Mesothelial cell of epicardium (in vitro differentiated cells): ENCODE measurements around the gene SLC35C1. TPM values are rescaled to one million over a fixed set of nuclear protein-coding genes. Genes with fewer than 3 reads are reported as not detected.

Experiments
- DNase-seq, 2 experiments: peaks; one replicate each; pipeline ENCODE4 v3.0.0; 2021; ENCODE audit warnings: low spot score in 2 of 2; ENCODE audit not compliant: unreplicated experiment in 2 of 2
- H3K27ac Mint-ChIP-seq: 2 replicates; pipeline ENCODE4 v1.8.0; 2021; ENCODE audit warnings: mixed read lengths
- H3K27me3 Mint-ChIP-seq: 2 replicates; pipeline ENCODE4 v1.8.0; 2021; ENCODE audit warnings: low read depth, mixed read lengths
- H3K36me3 Mint-ChIP-seq: 2 replicates; pipeline ENCODE4 v1.8.0; 2021; ENCODE audit warnings: mixed read lengths
- H3K4me1 Mint-ChIP-seq: 2 replicates; pipeline ENCODE4 v1.8.0; 2021; ENCODE audit warnings: mixed read lengths
- H3K4me3 Mint-ChIP-seq: 2 replicates; pipeline ENCODE4 v1.8.0; 2021; ENCODE audit warnings: mild to moderate bottlenecking, moderate library complexity, mixed read lengths
- H3K9me3 Mint-ChIP-seq: 2 replicates; pipeline ENCODE4 v1.8.0; 2021; ENCODE audit warnings: mixed read lengths
- total RNA-seq: library from RNA; stranded (reverse); gene quantifications from 3 replicates; pipeline ENCODE4 v1.2.1, GENCODE V29; 2021
- TF ChIP-seq, protein P1 (sequence below): fragments of 200-600 bp; sonication (generic); IDR thresholded peaks from one replicate; pipeline ENCODE4 v1.5.0; 2021; ENCODE audit warnings: antibody characterized with exemption; ENCODE audit not compliant: unreplicated experiment

The SLC35C1 gene
- total RNA-seq, 1 donor from 2014 or later, result 14.5 TPM

DNA sequence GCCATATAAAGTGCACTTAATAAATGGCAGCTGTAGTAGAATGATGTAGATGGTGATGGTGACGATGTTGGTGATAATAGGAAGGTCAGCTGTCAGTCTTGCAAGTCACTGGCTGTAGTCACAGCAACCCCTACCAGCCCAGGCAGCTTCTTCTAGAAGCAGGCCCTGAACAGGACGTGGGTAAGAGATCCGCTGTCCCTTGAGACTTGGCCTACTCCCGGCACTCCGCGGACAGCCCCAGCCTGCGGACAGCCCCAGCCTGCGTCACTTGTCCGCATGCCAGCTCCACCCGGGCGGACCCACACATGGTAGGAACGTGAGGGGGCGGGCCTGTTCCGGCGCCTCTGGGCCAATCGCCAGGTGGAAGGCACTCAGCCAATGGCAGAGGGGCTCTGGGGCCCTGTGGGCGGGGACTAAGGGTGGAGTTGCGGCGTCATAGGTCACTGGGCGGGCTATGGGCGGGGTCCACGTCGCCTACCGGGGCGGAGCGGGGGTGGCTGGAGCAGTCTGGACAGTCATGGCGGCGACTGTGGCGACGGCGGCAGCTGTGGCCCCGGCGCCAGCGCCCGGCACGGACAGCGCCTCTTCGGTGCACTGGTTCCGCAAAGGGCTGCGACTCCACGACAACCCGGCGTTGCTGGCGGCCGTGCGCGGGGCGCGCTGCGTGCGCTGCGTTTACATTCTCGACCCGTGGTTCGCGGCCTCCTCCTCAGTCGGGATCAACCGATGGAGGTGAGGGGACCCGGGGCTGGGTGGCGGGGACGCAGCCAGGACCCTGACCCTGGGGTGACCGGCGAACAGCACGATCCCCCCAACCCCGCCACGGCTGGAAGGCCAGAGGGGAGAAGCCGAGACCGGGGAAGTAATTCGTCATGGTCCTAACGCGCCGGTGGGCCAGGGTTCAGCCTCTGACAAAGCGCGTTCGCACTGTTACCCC, 42.3 kb downstream of the SLC35C1 start, which contains the start of gene CRY2:
TSS of gene CRY2 (plus strand) at position 502 of the 937 bp plus-strand sequence. CDS start at position 518, 16 bp downstream.
- DNase-seq, result peak; percentile 98 to 99
- H3K4me1 Mint-ChIP-seq, result peaks cover 25% of the 10 kb centered on the region
- H3K4me3 Mint-ChIP-seq, result peak within 1 kb of the TSS; percentile 81
- no peaks in the 10 kb centered on the region for H3K9me3 Mint-ChIP-seq
- H3K27ac Mint-ChIP-seq, result peak within 1 kb of the TSS; percentile 91
- no peaks in the 10 kb centered on the region for H3K36me3 Mint-ChIP-seq
- TF ChIP-seq, protein P1, sequence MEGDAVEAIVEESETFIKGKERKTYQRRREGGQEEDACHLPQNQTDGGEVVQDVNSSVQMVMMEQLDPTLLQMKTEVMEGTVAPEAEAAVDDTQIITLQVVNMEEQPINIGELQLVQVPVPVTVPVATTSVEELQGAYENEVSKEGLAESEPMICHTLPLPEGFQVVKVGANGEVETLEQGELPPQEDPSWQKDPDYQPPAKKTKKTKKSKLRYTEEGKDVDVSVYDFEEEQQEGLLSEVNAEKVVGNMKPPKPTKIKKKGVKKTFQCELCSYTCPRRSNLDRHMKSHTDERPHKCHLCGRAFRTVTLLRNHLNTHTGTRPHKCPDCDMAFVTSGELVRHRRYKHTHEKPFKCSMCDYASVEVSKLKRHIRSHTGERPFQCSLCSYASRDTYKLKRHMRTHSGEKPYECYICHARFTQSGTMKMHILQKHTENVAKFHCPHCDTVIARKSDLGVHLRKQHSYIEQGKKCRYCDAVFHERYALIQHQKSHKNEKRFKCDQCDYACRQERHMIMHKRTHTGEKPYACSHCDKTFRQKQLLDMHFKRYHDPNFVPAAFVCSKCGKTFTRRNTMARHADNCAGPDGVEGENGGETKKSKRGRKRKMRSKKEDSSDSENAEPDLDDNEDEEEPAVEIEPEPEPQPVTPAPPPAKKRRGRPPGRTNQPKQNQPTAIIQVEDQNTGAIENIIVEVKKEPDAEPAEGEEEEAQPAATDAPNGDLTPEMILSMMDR, result no peak
- H3K27me3 Mint-ChIP-seq, result peaks cover 25% of the 10 kb centered on the region

DNA sequence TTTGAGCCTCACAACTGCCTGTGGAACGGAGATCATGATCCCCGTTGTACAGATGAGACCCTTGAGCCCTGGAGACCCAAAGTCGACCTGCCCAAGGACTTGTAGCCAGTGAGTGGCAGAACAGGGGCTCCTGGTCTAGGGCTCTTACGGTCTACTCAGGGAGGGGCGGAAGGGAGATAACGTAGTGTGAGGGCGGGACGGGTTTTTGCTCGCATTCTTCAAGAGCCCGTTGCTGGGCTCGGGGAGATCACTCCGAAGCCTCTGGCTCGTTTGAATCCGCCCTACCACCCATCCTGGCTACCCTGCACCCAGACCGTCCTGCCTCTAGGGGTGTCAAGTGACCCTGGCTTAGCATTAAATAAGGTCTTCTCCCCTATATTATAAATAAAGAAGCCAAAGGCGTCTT, 43.0 kb downstream of the SLC35C1 start:
- Mint-ChIP-seq H3K36me3 (no peaks in the 10 kb centered on the region), H3K27me3 (peaks cover 23% of the 10 kb centered on the region), H3K4me1 (peaks cover 24% of the 10 kb centered on the region), H3K27ac (peak overlapping the region; percentile 88), H3K4me3 (peak overlapping the region; percentile 81), H3K9me3 (no peaks in the 10 kb centered on the region)
- TF ChIP-seq, protein P1, result no peak
- DNase-seq, result peak in 1 of 2 experiments; percentile 51

DNA sequence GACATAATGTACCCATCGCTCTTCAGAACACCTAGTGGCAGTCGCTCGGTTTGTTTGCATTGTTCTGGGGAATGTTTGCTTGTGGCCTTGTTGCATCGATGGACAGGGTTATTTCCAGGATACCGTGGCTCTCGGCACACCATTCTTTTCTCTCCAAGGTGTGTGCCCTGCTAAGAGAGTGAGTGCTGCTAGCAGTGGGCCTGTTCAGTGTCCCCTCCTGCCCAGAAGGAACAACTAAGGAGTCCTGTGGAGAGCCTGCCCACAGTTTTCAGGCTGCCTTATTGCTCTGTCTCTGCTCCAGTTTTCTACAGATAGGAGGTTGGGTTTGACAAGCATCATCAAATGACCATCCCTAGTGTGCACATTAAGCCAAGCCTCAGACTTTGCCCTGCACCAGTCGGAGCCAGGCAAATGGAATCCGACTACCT, 43.7 kb downstream of the SLC35C1 start:
- Mint-ChIP-seq H3K4me3 (peak overlapping the region; percentile 81), H3K36me3 (no peaks in the 10 kb centered on the region), H3K9me3 (no peaks in the 10 kb centered on the region), H3K27me3 (peaks cover 23% of the 10 kb centered on the region), H3K4me1 (peaks cover 18% of the 10 kb centered on the region), H3K27ac (peak overlapping the region; percentile 88)
- TF ChIP-seq, protein P1, result no peak
- no peak for DNase-seq

DNA sequence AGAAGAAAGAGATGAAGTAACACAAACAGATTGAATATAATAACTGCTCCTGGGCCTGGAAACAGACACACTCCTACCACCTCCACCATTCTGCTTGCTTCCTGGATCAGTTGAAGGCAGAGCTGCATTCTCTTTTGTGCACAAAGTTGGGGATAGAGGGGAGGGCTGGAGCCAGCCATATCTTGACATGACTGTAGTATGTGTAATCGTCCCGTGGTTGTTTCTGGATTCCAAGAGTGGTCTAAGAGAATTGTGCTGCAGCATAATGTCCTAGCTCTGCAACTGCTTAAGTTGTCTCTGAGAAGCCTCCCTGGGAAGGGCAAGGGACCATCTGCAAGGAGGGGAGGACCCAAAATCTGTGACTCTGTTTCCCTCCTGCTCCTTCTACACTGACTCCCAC, 45.5 kb downstream of the SLC35C1 start:
- no peaks in the 10 kb centered on the region for H3K9me3 Mint-ChIP-seq
- H3K4me1 Mint-ChIP-seq, result peaks cover 18% of the 10 kb centered on the region
- H3K27me3 Mint-ChIP-seq, result peaks cover 16% of the 10 kb centered on the region
- no peak overlapping the region for H3K4me3 Mint-ChIP-seq
- DNase-seq, result no peak
- TF ChIP-seq, protein P1, result no peak
- H3K27ac Mint-ChIP-seq, result no peak overlapping the region
- no peaks in the 10 kb centered on the region for H3K36me3 Mint-ChIP-seq

DNA sequence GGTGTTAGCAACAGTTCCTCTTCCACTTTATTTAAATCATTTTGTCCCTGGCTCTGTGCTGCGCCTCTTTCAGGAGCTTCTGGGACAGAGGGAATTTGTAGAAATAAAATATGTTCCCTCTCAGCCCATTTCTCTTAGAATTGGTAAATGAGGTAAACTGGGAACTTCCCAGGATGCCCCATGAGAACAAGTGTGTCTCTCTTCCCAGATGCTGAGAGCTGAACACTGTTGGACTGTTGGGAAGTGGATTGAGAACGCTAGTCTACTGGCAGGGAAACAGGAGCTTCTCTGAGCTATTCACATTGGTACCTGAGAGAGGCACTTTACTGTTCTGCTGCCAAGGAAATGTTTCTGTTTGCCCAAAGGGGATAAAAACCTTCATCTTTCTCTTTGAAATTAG, 46.3 kb downstream of the SLC35C1 start:
- Mint-ChIP-seq H3K9me3 (no peaks in the 10 kb centered on the region), H3K27me3 (peaks cover 8% of the 10 kb centered on the region), H3K4me3 (no peak overlapping the region), H3K4me1 (peaks cover 18% of the 10 kb centered on the region), H3K27ac (no peak overlapping the region), H3K36me3 (no peaks in the 10 kb centered on the region)
- DNase-seq, result no peak
- TF ChIP-seq, protein P1, result no peak
